ENCODE measurements around the gene RRP1B. TPM values are rescaled to one million over a fixed set of nuclear protein-coding genes. Genes with fewer than 3 reads are reported as not detected.
A peak's percentile ranks its signal among the peaks of the same experiment; 100 is the strongest.

The RRP1B gene
- total and polyA plus RNA-seq, 9 of the 15 experiments (the other 6 are each of a cell fraction or from before 2014, with no cell fraction given) = 6.8 to 66.6 (median 41.9) TPM

GRCh38 chr21:43646550-43647260, 12.7 kb upstream of the RRP1B start (continued):
- TF ChIP-seq, protein P1, sequence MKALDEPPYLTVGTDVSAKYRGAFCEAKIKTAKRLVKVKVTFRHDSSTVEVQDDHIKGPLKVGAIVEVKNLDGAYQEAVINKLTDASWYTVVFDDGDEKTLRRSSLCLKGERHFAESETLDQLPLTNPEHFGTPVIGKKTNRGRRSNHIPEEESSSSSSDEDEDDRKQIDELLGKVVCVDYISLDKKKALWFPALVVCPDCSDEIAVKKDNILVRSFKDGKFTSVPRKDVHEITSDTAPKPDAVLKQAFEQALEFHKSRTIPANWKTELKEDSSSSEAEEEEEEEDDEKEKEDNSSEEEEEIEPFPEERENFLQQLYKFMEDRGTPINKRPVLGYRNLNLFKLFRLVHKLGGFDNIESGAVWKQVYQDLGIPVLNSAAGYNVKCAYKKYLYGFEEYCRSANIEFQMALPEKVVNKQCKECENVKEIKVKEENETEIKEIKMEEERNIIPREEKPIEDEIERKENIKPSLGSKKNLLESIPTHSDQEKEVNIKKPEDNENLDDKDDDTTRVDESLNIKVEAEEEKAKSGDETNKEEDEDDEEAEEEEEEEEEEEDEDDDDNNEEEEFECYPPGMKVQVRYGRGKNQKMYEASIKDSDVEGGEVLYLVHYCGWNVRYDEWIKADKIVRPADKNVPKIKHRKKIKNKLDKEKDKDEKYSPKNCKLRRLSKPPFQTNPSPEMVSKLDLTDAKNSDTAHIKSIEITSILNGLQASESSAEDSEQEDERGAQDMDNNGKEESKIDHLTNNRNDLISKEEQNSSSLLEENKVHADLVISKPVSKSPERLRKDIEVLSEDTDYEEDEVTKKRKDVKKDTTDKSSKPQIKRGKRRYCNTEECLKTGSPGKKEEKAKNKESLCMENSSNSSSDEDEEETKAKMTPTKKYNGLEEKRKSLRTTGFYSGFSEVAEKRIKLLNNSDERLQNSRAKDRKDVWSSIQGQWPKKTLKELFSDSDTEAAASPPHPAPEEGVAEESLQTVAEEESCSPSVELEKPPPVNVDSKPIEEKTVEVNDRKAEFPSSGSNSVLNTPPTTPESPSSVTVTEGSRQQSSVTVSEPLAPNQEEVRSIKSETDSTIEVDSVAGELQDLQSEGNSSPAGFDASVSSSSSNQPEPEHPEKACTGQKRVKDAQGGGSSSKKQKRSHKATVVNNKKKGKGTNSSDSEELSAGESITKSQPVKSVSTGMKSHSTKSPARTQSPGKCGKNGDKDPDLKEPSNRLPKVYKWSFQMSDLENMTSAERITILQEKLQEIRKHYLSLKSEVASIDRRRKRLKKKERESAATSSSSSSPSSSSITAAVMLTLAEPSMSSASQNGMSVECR (CRISPR knock-in tag; IDR thresholded peaks at IDR 0.05) = peak; percentile 46; the same call in 1 of the 2 replicates
- TF ChIP-seq TRIM24 (IDR thresholded peaks at IDR 0.05) (0 out of 4 replicates have a peak, but pooled peaks of 1 of the 2 experiments have one; percentile 38), CBFA2T3 (IDR thresholded peaks at IDR 0.05) (peak; percentile 55), ZEB2 (IDR thresholded peaks at IDR 0.05) (no peak; the same call in 1 of the 2 replicates), KDM5B (IDR thresholded peaks at IDR 0.05; ENCODE audit: insufficient replicate concordance, low read depth, low read length) (no peak), ELF2 (CRISPR knock-in tag; IDR thresholded peaks at IDR 0.05) (no peak), BCLAF1 (IDR thresholded peaks at IDR 0.05; ENCODE audit: borderline replicate concordance in 1 of 2, control insufficient read depth in 1 of 2, low read depth in 2 of 2, low read length in 1 of 2) (no peak), CEBPG (CRISPR knock-in tag; IDR thresholded peaks at IDR 0.05) (no peak), CEBPG (tag; conservative IDR thresholded peaks at IDR 0.05 in 1 of 2, IDR thresholded peaks at IDR 0.05 in 1 of 2) (peak; percentile 46 to 68; a peak in 2 of 4 replicates), U2AF1 (optimal IDR thresholded peaks at IDR 0.05; ENCODE audit: low read depth, low read length) (no peak), HNRNPLL (IDR thresholded peaks at IDR 0.05; ENCODE audit: low read depth, low read length, poor library complexity, severe bottlenecking) (no peak), HNRNPH1 (optimal IDR thresholded peaks at IDR 0.05; ENCODE audit: low read depth, low read length) (no peak), ZNF23 (CRISPR knock-in tag; IDR thresholded peaks at IDR 0.05) (no peak), POLR3A (IDR thresholded peaks at IDR 0.05; ENCODE audit: borderline replicate concordance, extremely low read depth, insufficient read depth, insufficient read length) (no peak), MAFF (IDR thresholded peaks at IDR 0.05; ENCODE audit: low read length) (peak; percentile 93), BRCA1 (IDR thresholded peaks at IDR 0.05) (no peak), BRCA1 (CRISPR knock-in tag; IDR thresholded peaks at IDR 0.05) (no peak), SREBF2 (CRISPR knock-in tag; IDR thresholded peaks at IDR 0.05) (no peak)
- TF ChIP-seq, protein P2, sequence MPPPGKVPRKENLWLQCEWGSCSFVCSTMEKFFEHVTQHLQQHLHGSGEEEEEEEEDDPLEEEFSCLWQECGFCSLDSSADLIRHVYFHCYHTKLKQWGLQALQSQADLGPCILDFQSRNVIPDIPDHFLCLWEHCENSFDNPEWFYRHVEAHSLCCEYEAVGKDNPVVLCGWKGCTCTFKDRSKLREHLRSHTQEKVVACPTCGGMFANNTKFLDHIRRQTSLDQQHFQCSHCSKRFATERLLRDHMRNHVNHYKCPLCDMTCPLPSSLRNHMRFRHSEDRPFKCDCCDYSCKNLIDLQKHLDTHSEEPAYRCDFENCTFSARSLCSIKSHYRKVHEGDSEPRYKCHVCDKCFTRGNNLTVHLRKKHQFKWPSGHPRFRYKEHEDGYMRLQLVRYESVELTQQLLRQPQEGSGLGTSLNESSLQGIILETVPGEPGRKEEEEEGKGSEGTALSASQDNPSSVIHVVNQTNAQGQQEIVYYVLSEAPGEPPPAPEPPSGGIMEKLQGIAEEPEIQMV (tag; conservative IDR thresholded peaks at IDR 0.05; ENCODE audit: low read depth) = no peak

Data from K562 (cell line).